Panc1 (cell line): ENCODE results near the gene TIGAR. TPM values are rescaled to one million over a fixed set of nuclear protein-coding genes. Genes with fewer than 3 reads are reported as not detected.

Experiments used
- ATAC-seq: fragments of 200-7000 bp; cut with Tn5 transposase; 2 replicates; pipeline ENCODE4 v1.9.1; 2020; ENCODE audit warnings: mild to moderate bottlenecking, moderate library complexity
- BruUV-seq: library from RNA; stranded (reverse); fragments of 400-500 nt; replicated peaks from 2 replicates; lab custom pipeline; 2021; lab: Mats Ljungman, UMichigan
- CTCF ChIA-PET: fragments of 300-600 bp; sonication (Branson Sonifier 250); formaldehyde crosslinking; loops from one replicate; lab custom pipeline; 2022; ENCODE audit warnings: antibody characterized with exemption; lab: Charles Lee
- POLR2A ChIA-PET: fragments of 300-600 bp; sonication (Branson Sonifier 250); formaldehyde crosslinking; loops from one replicate; lab custom pipeline; 2022; ENCODE audit warnings: antibody characterized with exemption; lab: Charles Lee
- DNase-seq: peaks from one replicate; pipeline ENCODE4 v3.0.0-alpha.2; 2010; ENCODE audit warnings: low read depth, low spot score
- H3K27ac ChIP-seq: 2 replicates; pipeline ENCODE4 v1.5.1; 2011; ENCODE audit warnings: mild to moderate bottlenecking, low read length, inconsistent platforms
- H3K27me3 ChIP-seq: fragments of 200-500 bp; sonication (Bioruptor generic); 2 replicates; pipeline ENCODE4 v1.6.0; 2014; ENCODE audit warnings: low read length, inconsistent platforms; ENCODE audit not compliant: control insufficient read depth, insufficient read depth
- H3K36me3 ChIP-seq: fragments of 200-500 bp; sonication (Bioruptor generic); 2 replicates; pipeline ENCODE4 v1.5.1; 2014; ENCODE audit warnings: inconsistent platforms, mild to moderate bottlenecking, low read length, moderate library complexity; ENCODE audit not compliant: control insufficient read depth, insufficient read depth
- H3K4me1 ChIP-seq: 2 replicates; pipeline ENCODE4 v1.5.1; 2011; ENCODE audit warnings: inconsistent platforms, mild to moderate bottlenecking, low read length, moderate library complexity; ENCODE audit not compliant: control insufficient read depth, insufficient read depth
- H3K4me3 ChIP-seq, 2 experiments: 2 replicates each; pipeline ENCODE4 v1.5.1; 2011 to 2012; ENCODE audit warnings: low read depth in 2 of 2, low read length in 2 of 2, mild to moderate bottlenecking in 2 of 2, inconsistent platforms in 1 of 2, moderate library complexity in 1 of 2
- H3K9me3 ChIP-seq: fragments of 200-500 bp; sonication (Bioruptor generic); 2 replicates; pipeline ENCODE4 v1.5.1; 2014; ENCODE audit warnings: low read depth, mild to moderate bottlenecking, inconsistent platforms, low read length, moderate library complexity; ENCODE audit not compliant: control insufficient read depth, insufficient read depth
- POLR2AphosphoS5 ChIP-seq: IDR thresholded peaks from 2 replicates; pipeline ENCODE4 v1.6.1; 2012; ENCODE audit warnings: mild to moderate bottlenecking, low read depth, low read length, moderate library complexity
- SIN3A ChIP-seq: IDR thresholded peaks from 2 replicates; pipeline ENCODE4 v1.6.1; 2012; ENCODE audit warnings: low read depth, mild to moderate bottlenecking, low read length, moderate library complexity, borderline replicate concordance; ENCODE audit not compliant: insufficient read depth
- TCF7L2 ChIP-seq: IDR thresholded peaks from 2 replicates; pipeline ENCODE4 v1.6.1; 2011; ENCODE audit warnings: mild to moderate bottlenecking, low read depth, low read length, inconsistent platforms
- in situ Hi-C: cut with HindIII; loops from 2 replicates; pipeline ENCODE4 v1.10.0; 2016; ENCODE audit warnings: low sequenced_read_pairs, low pct_unique_long_range_greater_than_20kb
- intact Hi-C: fragments of 100-400 bp; cut with micrococcal nuclease; formaldehyde crosslinking; loops from one replicate; pipeline ENCODE4 v1.10.0; 2022; ENCODE audit not compliant: unreplicated experiment
- total RNA-seq: library from RNA; stranded (reverse); gene quantifications from one replicate; pipeline ENCODE4 v1.2.1, GENCODE V29; 2021; ENCODE audit not compliant: unreplicated experiment
- TF ChIP-seq, protein P1 (sequence below), 2 experiments: IDR thresholded peaks; 2 replicates each; pipeline ENCODE4 v1.6.1; 2011 to 2012; ENCODE audit warnings: low read depth in 2 of 2, control low read depth in 1 of 2, low read length in 1 of 2, mild to moderate bottlenecking in 1 of 2, moderate library complexity in 1 of 2; ENCODE audit not compliant: insufficient read depth in 1 of 2
- TF ChIP-seq, protein P2 (sequence below): fragments of 450-650 bp; IDR thresholded peaks from 2 replicates; pipeline ENCODE4 v1.5.1; 2017; ENCODE audit warnings: mild to moderate bottlenecking

The TIGAR gene
- total RNA-seq, 1 experiment from 2014 or later, result 17.4 TPM

DNA sequence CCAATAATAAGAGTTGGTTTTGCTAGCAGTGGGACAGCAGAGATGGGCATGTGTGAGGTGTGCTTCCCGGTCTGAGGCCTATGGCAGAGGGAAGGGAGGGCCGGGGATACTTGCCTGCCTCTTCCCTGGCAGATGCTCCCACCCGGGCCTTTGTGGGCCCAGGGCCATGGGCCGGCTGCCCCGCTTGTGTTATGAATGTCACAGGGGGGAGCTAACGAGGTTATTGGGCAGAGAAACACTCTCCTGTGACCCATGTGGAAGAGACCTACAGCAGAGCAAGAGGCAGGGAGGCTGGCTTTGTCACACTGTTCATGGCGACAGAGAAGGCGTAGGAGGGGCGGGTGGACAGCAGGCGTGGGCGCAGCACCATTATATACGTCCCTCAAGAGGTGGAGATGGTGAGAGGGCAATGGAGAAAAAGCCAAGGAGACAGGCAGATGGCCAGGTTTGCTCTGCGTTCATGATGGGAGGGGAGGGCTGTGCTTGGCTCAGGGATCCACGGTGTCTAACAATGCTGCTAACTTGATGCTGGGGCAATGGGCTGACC, 34.2 kb upstream of the TIGAR start:
- CTCF ChIA-PET, result no interaction called here
- ATAC-seq (no peak), DNase-seq (no peak)
- Histone ChIP-seq H3K4me1 (no peaks in the 10 kb centered on the region), H3K27me3 (no peaks in the 10 kb centered on the region), H3K9me3 (no peaks in the 10 kb centered on the region), H3K27ac (no peak overlapping the region), H3K36me3 (no peaks in the 10 kb centered on the region), H3K4me3 (no peak overlapping the region)
- BruUV-seq, result no TSS peak
- in situ Hi-C loops, result no loop called here
- POLR2A ChIA-PET, result no interaction called here
- TF ChIP-seq POLR2AphosphoS5 (no peak), SIN3A (no peak), TCF7L2 (no peak)
- TF ChIP-seq, protein P1, sequence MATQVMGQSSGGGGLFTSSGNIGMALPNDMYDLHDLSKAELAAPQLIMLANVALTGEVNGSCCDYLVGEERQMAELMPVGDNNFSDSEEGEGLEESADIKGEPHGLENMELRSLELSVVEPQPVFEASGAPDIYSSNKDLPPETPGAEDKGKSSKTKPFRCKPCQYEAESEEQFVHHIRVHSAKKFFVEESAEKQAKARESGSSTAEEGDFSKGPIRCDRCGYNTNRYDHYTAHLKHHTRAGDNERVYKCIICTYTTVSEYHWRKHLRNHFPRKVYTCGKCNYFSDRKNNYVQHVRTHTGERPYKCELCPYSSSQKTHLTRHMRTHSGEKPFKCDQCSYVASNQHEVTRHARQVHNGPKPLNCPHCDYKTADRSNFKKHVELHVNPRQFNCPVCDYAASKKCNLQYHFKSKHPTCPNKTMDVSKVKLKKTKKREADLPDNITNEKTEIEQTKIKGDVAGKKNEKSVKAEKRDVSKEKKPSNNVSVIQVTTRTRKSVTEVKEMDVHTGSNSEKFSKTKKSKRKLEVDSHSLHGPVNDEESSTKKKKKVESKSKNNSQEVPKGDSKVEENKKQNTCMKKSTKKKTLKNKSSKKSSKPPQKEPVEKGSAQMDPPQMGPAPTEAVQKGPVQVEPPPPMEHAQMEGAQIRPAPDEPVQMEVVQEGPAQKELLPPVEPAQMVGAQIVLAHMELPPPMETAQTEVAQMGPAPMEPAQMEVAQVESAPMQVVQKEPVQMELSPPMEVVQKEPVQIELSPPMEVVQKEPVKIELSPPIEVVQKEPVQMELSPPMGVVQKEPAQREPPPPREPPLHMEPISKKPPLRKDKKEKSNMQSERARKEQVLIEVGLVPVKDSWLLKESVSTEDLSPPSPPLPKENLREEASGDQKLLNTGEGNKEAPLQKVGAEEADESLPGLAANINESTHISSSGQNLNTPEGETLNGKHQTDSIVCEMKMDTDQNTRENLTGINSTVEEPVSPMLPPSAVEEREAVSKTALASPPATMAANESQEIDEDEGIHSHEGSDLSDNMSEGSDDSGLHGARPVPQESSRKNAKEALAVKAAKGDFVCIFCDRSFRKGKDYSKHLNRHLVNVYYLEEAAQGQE (IDR thresholded peaks at IDR 0.05; ENCODE audit: insufficient read depth in 1 of 2, low read depth in 2 of 2, low read length in 1 of 2), result no peak
- TF ChIP-seq, protein P2, sequence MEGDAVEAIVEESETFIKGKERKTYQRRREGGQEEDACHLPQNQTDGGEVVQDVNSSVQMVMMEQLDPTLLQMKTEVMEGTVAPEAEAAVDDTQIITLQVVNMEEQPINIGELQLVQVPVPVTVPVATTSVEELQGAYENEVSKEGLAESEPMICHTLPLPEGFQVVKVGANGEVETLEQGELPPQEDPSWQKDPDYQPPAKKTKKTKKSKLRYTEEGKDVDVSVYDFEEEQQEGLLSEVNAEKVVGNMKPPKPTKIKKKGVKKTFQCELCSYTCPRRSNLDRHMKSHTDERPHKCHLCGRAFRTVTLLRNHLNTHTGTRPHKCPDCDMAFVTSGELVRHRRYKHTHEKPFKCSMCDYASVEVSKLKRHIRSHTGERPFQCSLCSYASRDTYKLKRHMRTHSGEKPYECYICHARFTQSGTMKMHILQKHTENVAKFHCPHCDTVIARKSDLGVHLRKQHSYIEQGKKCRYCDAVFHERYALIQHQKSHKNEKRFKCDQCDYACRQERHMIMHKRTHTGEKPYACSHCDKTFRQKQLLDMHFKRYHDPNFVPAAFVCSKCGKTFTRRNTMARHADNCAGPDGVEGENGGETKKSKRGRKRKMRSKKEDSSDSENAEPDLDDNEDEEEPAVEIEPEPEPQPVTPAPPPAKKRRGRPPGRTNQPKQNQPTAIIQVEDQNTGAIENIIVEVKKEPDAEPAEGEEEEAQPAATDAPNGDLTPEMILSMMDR, result no peak
- intact Hi-C loops, result no loop called here

DNA sequence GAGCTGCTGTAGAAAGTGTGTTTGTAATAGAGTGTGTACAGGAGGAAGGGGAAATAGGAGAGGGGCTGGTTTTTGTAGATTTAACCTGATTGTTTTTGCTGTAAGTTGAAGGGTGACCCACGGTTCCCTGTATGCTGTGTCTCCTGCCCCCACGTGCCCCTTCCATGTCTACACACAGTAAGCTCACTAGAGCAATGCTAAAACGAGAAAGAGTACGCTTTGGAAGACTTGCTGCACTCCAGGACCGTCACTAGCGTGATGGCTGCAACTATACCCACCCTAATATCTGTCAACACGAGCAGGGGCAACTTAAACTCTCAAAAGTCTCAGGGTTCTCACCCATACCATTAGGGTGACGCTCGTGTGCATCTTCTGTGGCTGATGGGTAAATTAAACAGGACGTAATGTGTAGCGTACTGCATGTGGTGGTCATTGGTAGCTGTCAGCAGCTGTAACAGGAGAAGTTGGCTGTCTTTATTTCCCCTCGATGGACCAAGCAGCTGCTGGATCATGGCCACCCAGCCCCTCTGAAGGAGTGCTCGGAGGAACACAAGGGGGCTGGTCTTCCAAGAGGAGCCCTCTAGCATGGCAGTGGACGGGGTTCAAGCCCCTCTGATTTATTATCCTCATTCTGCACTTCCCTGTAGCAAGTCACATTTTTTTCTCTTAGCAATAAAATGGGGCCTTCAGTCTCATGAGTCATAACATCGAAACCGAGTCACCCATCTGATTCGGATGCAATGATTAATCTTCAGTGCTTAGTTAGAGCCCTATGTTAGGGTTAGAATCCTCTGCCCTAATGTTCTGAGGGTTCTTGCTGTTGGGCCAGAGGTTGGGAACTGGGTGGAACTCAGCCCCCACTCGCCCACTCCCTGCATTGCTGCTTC, 33.4 kb upstream of the TIGAR start:
- no peak for DNase-seq
- TF ChIP-seq, protein P1 (IDR thresholded peaks at IDR 0.05; ENCODE audit: insufficient read depth in 1 of 2, low read depth in 2 of 2, low read length in 1 of 2), result no peak
- TF ChIP-seq SIN3A, result no peak
- TF ChIP-seq, protein P2, result no peak
- no peak for TF ChIP-seq POLR2AphosphoS5
- no peak for TF ChIP-seq TCF7L2
- no peak overlapping the region for H3K4me3 ChIP-seq
- no peaks in the 10 kb centered on the region for H3K9me3 ChIP-seq
- in situ Hi-C loops (no loop called here), intact Hi-C loops (no loop called here)
- H3K36me3 ChIP-seq, result no peaks in the 10 kb centered on the region
- H3K4me1 ChIP-seq, result no peaks in the 10 kb centered on the region
- ATAC-seq, result no peak
- no peak overlapping the region for H3K27ac ChIP-seq
- ChIA-PET POLR2A (no interaction called here), CTCF (no interaction called here)
- BruUV-seq, result no TSS peak
- H3K27me3 ChIP-seq, result no peaks in the 10 kb centered on the region
